Central memory CD4-positive, alpha-beta T cell (primary cell): Measurements from ENCODE around the gene ZNF653.

Experiments used
- DNase-seq: peaks from one replicate; pipeline ENCODE4 v3.0.0; 2022
- total RNA-seq, 3 experiments: gene quantifications; one replicate each; lab custom pipeline; 2026; lab: John Stamatoyannopoulos, UW

Gene ZNF653, protein sequence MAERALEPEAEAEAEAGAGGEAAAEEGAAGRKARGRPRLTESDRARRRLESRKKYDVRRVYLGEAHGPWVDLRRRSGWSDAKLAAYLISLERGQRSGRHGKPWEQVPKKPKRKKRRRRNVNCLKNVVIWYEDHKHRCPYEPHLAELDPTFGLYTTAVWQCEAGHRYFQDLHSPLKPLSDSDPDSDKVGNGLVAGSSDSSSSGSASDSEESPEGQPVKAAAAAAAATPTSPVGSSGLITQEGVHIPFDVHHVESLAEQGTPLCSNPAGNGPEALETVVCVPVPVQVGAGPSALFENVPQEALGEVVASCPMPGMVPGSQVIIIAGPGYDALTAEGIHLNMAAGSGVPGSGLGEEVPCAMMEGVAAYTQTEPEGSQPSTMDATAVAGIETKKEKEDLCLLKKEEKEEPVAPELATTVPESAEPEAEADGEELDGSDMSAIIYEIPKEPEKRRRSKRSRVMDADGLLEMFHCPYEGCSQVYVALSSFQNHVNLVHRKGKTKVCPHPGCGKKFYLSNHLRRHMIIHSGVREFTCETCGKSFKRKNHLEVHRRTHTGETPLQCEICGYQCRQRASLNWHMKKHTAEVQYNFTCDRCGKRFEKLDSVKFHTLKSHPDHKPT
- total RNA-seq: 7.2 to 9.1 (median 8.6) reads per million in 3 experiments

DNA sequence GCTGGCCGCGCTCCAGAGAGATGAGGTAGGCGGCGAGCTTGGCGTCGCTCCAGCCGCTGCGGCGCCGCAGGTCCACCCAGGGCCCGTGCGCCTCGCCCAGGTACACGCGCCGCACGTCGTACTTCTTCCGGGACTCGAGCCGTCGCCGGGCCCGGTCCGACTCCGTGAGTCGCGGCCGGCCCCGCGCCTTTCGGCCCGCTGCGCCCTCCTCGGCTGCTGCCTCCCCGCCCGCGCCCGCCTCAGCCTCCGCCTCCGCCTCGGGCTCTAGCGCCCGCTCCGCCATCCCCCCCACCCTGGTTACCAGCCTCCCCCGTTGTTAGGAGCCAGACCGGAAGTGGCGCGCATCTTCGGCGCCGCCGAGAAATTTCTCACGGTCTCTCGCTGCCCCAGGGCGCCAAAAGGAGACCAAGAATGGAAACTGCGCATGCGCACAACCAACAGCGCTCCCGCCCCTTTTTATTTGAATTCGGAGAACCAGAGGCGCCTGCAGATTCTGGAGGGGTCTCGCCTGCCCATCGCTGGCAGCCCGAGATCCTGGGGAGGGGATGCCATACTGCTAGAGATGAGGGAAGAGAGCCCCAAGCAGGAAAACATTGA is at the start of gene ZNF653:
TSS of gene ZNF653 (minus strand) at position 336 of the 597 bp plus-strand sequence. CDS start at position 283, 53 bp downstream.
- peak; percentile 95 for DNase-seq

DNA sequence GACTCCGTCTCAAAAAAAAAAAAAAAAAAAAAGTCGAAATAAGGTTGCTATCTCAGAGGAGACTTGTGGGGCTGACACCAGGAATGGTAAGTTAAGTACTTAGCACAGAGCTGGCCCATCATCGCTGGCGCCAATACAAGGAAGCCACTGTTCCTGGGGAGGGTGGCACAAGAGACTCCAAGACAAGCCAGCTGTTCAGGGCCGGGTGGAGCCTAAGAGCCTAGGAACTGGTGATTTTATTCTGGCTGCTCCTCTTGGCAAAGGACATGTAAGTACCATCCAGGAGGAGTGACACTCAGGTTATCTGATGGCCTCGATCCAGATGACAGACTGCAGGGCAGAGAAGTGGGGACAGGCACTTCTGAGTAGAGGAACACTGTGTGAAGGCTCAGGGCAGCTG is 49.6 kb upstream of the ZNF653 start:
- no peak for DNase-seq

DNA sequence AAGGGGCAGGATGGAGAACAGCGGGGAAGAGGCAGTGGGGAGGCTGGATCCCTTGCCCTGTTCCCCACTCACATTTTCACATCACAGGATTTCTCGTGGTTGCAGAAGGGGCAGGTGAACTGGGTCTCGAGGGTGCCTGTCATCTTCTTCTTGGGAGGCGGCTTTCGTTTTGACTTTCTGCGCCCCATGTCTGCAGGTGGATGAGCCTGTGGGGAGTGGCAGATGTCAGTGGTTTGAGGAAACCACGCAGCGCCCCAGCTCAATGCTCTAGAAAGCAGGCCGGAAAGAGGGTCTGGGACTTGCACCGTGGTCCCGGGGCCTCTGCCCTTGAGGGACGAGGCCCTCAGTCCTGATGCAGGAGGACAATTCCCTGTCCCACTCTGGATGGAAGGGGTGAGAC is 48.5 kb upstream of the ZNF653 start:
- DNase-seq: no peak

DNA sequence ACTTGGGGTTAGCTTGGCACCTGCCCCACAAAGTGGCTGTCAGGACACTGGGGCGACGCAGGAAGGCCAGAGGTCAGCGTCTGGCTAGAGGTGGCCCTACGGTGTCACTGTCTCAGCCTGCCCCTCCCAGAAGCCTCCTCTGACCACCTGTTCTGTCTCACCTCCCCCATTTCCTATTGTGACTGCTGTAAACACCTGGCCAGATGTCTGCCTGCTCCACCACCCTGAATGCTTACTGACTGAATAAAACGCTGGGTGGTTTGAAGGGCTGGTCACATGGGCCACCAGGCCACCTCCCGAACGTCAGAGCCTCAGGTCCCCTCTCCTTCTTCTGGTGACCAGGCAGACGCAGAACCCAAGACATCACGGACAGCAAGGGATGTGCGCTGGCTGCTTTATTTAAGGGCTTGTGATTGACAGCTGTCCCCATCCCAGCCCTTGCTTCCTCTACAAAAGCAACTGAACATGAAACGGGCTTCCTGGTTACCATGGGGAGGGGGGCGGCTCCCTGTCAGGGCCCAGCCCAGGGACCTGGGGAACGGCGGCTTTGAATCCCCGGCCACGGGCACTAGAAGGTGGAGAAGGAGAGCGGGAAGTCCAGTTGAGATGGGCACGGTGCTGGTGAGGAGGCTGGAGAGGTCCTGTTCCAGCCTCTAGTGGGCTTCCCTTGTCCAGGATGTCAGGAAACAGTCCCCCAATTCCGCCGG is 47.2 kb upstream of the ZNF653 start:
- DNase-seq: no peak

DNA sequence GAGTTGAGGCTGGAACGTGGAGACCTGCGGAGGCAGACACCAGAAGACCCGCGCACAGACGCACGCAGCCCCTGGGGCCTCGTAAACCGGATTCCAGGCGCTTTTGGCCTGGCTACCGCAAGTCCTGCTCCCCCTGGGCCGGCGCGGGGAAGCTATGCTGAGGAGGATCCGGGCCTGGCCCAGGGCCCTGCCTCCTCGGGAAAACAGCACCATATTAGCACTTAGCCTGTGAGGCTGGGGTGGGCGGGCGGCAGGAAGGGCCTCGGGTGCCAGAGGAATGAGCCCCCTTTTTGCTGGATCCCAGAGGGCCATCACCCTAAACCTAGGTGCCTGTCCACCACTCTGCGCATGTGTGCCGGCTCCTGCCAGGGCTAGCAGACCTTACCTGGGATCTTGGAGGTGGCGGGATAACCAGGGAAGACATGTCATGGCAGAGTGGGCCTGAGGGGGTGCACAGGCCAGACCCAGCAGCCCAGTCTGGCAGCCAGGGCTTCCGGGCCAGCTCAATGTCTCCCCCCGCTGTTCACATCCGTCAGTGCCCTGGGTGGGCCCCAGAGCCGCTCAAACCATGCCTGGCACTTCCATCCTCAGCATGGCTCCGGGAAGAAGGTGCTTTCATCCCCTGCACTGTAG is 46.1 kb upstream of the ZNF653 start:
- no peak for DNase-seq

DNA sequence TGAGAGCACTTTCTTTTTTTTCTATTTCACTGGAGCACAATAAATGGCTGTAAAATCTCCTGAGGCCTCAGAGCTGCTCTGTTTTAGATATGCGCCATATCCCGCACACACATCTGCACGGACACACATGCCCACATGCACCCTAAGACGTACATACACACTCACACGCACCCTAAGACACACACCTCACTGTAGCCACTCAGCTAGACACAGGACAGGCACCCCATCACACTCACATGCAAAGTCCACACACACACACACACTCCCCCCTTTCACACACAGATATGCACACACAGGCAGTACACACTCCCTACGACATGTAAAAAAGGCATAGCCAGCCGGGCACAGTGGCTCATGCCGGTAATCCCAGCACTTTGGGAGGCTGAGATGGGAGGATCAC is 44.6 kb upstream of the ZNF653 start:
- no peak for DNase-seq

DNA sequence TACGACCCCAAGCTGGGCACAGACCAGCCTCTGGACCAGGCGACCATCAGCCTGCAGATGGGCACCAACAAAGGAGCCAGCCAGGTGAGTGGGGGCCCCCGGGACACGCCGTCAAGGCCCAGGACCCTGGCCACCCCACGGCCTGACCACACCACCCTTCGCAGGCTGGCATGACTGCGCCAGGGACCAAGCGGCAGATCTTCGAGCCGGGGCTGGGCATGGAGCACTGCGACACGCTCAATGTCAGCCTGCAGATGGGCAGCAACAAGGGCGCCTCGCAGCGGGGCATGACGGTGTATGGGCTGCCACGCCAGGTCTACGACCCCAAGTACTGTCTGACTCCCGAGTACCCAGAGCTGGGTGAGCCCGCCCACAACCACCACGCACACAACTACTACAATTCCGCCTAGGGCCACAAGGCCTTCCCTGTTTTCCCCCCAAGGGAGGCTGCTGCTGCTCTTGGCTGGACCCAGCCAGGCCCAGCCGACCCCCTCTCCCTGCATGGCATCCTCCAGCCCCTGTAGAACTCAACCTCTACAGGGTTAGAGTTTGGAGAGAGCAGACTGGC is 43.8 kb upstream of the ZNF653 start:
- no peak for DNase-seq

DNA sequence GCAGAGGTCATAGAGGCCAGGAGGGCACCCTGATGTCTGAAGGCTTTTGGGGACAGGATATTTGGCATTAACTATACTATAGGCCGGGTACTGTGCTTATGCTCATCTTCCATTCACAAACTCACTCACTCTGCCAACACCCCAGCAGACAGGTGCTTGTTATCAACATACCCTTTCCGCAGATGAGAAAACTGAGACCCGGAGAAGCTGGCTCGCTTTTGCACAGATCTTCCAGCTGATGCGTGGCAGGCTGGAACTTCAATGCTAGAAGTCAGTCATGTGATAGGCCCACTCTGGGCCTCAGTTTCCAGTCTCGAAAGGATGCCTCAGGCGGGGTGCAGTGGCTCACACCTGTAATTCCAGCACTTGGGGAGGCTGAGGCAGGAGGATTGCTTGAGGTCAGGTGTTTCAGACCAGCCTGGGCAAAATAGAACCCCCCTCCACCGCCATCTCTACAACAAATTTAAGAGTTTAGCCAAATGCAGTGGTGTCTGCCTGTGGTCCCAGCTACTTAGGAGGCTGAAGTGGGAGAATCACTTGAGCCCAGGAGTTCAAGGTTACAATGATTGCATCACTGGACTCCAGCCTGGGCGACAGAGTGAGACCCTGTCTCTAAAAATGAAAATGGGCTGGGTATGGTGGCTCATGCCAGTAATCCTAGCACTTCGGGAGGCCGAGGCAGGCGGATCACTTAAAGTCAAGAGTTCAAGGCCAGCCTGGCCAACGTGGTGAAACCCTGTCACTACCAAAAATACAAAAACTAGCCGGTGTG is 42.5 kb upstream of the ZNF653 start:
- DNase-seq: no peak

DNA sequence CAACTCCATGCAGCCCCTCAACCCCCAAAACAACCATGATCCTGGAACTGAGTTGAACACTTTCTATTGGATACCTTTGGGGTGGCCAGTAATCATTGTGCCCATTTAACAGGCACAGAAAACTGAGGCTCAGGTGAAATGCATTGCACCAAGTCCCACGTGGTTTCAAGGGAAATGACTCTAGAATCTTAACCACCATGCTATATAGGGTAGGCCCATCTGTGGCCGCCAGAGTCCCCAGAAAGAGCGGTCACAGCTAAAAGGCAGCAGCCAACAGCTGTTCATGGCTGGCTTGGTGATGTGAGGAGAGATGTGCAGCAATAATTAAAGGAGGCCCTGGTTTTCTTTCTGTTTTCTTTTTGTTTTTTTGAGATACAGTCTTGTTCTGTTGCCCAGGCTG is 35.6 kb upstream of the ZNF653 start:
- no peak for DNase-seq

DNA sequence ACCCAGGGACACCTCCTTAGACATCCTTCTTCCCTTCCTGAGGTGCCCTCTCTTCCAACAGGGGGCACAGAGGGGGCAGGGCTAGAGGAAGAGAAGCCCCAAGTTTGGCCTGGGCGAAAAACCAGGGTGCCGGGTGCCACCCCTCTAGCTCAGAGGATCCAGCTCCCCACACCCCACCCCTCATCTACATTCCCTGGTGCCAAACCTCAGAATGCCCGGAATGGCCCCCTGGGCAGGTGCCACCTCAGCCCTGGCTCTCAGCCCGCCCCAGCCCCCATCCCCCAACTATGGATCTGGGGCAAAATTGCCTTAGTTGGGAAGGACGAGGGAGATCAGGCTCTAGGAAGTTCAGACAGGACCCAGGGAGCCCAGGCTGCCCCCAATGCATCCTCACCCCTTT is 35.0 kb upstream of the ZNF653 start:
- no peak for DNase-seq

DNA sequence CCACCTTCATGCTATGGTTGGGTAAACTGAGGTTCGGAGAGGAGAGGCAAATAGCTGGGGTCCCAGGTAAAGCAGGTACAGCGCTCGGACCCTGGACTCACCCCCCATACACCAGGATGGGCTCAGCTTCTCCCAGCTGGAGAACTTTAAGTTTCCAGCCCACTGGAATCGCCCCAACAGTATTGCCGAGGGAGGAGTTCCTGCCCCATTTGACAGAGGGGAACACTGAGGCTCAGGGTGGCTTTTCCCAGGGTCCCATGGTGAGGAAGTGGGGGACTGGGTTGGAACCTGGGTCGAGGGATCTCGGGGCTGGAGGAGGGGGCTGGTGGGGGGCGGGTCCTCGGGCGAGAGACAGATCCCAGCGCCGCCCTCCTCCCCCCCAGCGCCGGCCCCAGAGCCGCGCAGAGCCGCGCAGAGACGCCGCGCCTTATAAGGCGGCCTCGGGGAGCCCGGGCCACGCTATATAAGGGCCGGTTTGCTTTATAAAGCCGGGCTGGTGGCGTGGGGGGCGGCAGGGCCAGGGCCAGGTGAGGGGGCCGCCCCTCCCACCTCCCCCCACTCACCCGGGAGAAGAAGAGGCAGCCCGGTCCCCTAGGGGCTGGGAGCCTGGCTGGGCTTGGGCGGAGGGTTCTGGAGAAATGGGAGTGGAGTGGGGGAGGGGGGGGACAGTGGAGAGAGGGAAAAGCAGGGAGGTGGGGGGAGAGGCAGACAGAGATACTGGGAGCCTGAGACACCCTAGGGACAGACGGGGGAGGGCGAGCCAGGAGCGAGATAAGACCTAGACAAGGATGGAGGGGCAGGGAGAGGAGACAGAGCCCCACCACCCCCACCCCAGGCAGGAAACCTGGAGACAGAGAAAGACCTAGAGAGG is 34.1 kb upstream of the ZNF653 start:
- DNase-seq: no peak

DNA sequence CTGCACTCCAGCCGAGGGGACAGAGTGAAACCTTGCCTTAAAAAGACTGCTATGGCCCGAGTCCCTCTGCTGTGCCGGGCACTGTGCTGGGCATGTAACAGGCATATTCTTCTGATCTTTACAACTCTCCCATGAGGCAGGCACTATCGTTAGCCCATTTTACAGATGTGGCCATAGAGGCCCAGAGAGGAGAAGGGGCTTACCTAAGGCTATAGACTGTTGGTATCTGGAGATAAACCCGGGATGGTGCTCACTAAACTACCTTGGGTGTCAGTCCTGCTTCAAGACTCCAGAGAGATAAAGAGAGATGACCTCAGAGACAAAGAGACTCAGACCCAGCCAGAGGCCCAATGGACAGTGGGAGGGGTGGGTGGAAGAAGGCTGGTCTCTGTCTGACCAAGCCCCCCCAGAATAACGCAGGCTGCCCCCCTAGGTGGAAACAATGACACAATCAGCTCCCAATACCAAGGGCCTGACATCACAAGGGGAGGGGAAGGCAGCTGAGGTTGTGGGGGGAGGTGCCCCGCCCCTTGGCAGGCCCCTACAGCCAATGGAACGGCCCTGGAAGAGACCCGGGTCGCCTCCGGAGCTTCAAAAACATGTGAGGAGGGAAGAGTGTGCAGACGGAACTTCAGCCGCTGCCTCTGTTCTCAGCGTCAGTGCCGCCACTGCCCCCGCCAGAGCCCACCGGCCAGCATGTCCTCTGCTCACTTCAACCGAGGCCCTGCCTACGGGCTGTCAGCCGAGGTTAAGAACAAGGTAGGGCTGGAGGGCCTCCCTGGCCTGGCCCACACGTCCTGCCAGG is 32.8 kb upstream of the ZNF653 start, which contains the start of gene CNN1:
TSS of gene CNN1 (plus strand) at position 620 of the 805 bp plus-strand sequence. CDS start at position 697, 77 bp downstream.
- DNase-seq: no peak

DNA sequence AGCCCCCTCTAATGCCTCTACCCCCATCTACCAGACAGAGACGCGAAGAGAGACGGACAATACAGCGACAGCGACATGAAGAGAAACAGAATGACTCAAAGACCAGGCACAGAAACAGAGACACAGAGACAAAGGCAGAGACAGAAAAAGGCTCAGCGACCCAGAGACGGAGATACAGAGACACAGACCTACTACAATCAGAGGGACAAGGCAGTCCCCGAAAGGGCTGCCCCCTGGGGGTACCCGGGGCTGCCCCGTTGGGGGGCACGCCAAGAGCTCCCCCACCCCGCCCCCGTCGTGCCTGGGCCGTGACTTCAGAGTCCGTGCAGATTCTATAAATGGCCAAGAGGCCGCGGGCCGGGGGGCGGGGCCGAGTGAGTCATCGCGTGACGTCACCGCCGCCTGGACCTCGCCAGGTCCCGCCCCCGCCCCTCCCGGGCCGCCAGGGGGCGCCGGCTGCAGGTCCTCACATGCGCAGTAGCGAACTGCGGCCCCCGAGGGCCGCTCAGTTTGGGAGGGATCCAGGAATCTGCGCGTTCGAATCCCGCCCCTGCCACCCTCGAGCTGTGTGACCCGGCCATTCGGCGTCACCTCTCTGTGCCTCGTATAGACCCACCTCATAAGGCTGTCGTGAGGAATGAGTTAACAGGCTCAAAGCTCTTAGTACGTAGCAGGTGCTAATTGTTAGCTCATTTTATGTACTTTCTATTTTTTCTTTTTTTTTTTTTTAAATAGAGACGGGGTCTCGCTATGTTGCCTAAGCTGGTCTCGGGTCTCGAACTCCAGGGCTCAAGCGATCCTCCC is 30.4 kb upstream of the ZNF653 start:
- peak; percentile 74 for DNase-seq

DNA sequence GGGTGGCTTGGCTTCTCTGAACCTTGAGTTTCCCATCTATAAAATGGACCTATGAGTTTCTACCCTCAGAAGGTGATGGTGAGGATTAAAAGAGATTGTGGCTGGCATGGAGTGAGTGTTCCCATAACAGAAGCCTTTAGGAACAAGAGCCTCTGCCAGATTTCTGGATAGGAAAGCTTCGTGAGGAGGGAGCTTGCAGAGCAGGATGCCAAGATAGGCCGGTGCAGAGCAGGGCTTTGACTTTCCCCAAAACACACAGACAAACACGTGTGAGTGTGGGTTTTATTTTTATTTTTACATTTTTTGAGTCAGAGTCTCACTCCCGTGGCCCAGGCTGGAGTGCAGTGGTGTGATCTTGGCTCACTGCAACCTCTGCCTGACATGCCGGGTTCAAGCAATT is 29.3 kb upstream of the ZNF653 start:
- DNase-seq: no peak

DNA sequence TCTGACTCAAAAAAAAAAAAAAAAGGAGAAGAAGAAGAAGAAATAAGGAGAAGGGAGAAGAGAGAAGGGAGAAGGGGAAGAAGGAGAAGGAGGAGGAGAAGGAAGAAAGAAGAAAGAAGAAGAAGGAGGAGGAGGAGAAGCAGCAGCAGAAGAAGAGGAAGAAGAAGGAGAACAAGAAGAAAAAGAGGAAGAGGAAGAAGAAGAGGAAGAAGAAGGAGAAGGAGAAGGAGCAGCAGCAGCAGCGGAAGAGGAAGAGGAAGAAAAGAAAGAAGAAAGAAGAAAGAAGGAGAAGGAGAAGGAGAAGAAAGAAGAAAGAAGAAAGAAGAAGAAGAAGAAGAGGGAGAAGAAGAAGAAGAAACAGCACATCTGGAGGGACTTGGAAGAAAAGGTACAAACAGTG is 28.9 kb upstream of the ZNF653 start:
- no peak for DNase-seq

DNA sequence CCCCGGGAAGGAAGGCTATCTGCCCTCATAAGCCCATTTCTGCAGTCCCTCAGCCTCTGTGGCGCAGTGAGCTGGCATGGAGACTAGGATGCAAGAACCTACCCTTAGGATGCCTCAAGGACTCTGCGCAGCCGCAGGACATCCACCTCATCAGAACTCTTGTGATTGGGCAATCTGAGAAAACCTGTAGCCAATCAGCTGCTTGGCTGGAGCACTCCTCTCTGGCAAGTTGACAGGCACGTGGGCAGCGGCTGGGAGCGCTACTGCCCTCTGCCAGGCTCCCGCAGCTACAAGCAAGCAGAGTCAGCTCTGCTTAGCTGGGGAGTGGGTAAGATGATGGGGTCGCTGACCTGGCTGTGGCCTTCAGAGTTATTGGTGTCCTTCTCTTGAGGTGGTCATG is 24.8 kb upstream of the ZNF653 start:
- peak; percentile 9 for DNase-seq

DNA sequence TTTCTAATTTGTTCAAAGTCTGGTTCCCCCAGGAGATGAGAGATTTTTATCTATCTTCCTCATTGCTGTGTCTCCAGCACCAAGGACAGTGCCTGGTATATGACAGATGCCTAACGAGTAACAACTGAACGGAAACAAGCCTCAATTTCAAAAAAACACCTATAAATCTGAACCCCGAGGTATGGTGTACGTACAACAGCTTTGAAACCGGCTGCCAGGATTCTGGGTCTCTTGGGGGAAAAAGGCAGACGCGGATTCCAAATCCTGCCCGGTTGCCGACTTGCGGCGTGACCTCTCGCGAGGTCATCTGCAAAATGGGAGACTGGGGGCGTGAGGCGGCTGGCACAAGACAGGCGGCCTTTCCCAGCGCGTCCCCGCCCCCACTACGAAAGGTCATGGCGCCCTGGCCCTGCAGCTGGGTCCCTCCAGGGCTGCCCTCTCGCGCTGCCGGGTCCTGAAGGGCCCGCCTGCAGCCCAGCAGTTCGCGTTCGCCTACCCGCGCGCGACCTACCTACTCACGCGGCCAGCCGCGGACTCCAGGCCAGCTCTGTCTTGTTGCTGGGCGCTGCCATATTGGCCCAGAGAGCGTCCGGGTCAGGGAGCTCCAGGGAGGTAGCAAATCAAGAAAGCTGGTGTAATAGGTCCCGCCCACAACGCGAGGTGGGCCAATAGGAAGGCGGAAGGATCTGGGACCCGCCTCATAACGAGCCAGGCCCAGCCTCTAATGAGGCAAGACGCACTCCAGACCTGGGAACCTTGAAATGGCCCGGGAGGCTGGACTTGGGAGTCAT is 23.1 kb upstream of the ZNF653 start, which contains the start of gene ECSIT:
TSS of gene ECSIT (minus strand) at position 584 of the 791 bp plus-strand sequence. CDS start 9,964 bp downstream, outside the sequence.
- peak; percentile 89 for DNase-seq

DNA sequence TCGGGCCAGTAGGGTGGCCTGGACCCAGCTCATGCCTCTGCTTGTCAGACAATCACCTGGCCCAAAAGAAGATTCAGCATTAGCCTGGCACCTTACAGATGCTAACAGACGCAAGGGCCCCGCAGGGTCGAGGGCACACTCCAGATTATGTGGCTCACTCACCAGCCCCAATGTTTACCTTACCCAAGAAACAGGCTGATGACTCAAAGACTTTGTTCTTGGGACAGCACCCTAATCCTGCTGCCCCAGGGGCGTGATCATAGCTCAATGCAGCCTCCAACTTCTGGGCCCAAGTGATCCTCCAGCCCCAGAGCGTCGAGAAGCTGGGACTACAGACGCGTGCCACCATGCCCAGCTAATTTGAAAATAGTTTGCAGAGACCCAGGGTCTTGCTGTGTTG is 13.5 kb upstream of the ZNF653 start:
- DNase-seq: no peak
